NOMO-1 (cell line): ENCODE measurements around the gene SOAT2.
"Not testable (repeated sequence)": the region's sequence is repeated elsewhere in the genome, so short reads cannot be mapped to it uniquely, and the experiment has no call there.

Source experiments
- DNase-seq, 2 experiments: peaks; one replicate each; lab custom pipeline; 2025; ENCODE audit not compliant: unreplicated experiment in 2 of 2; lab: John Stamatoyannopoulos, UW

The SOAT2 gene

GRCh38 chr12:53131844-53132243 lies 28.6 kb downstream of the SOAT2 start:
- DNase-seq, result no peak

DNA sequence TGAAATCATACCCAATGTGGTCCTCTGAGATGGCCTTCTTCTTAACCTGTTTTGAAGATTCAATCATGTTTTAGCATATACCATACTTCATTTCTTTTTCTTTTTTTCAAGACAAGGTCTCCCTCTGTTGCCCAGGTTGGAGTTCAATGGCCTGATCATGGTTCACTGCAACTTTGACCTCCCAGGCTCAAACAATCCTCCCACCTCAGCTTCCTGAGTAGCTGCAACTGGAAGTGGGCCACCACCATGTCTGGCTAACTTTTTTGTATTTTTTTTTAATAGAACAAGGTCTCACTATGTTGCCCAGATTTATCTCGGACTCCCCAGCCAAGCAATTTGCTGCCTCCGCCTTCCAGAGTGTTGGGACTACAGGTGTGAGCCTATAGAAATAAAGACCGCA lies 30.4 kb downstream of the SOAT2 start:
- no peak for DNase-seq

- DNase-seq, result no peak
Observed at GRCh38 chr12:53143355-53143754, 40.1 kb downstream of the SOAT2 start.

- DNase-seq, result no peak
Observed at GRCh38 chr12:53145383-53146260, 42.3 kb downstream of the SOAT2 start.

GRCh38 chr12:53147181-53147580 lies 43.9 kb downstream of the SOAT2 start:
- DNase-seq, result no peak

DNA sequence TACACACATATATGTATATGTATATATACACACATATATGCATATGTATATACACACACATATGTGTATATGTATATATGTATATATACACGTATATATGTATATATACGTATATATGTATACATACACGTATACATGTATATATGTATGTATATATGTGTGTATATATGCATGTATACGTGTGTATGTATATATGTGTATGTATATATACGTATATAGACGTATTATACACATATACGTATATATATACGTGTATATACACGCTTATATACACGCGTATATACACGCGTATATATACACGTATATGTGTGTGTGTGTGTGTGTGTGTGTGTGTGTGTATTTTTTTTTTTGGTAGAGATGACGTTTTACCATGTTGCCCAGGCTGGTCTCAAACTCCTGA lies 44.4 kb downstream of the SOAT2 start:
- no peak for DNase-seq

- DNase-seq, result no peak
Observed at GRCh38 chr12:53151039-53151438, 47.8 kb downstream of the SOAT2 start.

DNA sequence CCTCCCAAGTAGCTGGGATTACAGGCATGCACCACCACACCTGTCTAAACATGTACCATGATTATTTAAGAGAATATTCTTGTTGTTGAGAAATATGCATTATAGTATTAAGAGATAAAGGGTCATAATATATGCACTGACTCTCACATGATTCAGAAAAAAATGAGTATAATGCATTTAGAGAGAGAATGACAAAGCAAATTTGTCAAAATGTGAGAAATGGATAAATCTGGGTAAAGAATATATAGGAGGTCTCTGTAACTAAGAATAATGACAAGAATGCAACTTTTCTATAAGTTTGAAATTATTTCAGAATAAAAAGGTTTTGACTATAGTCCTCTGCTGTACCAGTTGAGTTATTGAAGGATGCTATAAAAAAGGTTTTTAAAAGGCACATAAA lies 49.1 kb downstream of the SOAT2 start:
- no peak for DNase-seq

DNA sequence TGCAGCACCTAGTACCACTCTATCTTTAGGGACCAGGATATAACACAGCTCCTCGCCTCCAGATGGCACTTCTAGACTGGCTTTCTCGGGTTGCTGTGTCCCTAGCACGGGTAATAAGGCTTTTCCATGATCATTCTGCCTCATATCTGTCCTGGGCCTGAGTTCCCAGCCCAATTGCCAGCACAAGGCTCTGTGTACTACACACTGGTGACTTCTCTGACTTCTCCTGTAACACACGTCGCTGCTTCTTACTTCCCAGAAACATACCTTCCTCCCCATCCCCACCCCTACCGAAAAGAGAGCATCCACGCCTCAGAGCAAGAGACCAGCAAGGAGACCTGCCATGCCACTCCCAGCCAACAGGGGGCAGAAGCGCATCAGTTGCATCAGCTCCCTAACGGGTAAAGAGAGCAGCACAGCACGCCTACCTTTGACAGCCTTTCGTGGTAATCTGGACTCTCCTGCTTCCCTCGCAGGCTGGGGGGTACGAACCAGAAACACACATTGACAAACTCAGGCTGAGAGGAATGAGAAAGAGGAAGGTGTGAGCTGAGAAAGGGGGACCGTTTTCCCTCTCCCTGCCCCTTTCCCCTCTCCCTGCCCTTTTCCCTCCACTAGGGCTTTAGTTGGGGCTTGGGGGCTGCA lies 56.0 kb downstream of the SOAT2 start:
- peak; percentile 50 to 60 for DNase-seq

- no peak for DNase-seq
Observed at GRCh38 chr12:53160000-53160399, 56.7 kb downstream of the SOAT2 start.

DNA sequence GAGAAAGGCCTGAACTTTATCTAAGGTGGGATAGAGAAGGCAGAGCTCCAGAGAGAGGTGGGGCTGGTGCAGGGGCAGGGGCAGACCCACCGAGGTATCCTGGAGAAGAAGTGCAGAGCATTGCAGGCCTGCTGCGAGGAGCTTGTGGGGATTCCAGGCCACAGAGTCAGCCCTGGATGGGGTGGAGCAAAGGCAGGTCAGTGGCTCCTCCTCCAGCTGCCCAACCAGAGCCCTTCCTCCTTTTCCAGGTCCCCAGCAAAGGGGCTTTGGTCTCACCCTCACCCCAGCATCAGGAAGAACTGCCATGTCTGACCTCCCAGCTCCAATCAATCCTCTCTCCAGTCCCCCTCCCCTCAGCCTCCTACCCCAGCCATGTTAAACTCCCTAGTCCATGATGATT lies 57.4 kb downstream of the SOAT2 start:
- DNase-seq, result no peak

DNA sequence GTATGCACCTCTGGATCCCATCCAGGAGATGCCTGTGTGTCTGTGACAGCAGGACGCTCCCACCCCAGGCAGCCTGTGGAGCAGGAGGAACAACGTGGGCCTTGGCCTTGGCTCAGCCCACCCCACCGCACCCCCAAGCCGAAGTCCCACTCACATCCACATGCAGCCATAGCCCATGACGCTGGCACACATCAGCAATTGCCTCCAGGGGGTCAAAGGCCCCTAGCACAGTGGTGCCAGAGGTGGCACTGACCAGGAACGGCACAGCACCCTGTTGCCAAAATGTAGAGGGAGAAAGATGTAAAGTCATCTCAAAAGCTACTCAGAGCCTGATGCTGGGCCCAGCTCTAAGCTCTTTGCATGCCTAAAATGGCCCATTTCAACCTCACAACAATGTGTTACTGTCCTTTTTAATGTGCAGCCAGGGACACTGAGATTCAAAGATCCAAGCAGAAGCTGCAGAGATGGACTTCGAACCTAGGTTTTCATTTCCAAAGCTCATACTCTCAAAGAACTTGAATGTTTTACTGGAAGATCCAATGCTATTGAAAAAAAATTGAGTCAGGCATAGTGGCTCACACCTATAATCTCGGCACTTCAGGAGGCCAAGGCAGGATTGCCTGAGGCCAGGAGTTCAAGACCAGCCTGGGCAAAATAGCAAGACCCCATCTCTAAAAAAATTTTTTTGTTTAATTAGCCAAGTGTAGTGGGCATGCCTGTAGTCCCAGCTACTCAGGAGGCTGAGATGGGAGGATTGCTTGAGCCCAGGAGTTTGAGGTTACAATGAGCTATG lies 58.0 kb downstream of the SOAT2 start:
- no peak for DNase-seq

DNA sequence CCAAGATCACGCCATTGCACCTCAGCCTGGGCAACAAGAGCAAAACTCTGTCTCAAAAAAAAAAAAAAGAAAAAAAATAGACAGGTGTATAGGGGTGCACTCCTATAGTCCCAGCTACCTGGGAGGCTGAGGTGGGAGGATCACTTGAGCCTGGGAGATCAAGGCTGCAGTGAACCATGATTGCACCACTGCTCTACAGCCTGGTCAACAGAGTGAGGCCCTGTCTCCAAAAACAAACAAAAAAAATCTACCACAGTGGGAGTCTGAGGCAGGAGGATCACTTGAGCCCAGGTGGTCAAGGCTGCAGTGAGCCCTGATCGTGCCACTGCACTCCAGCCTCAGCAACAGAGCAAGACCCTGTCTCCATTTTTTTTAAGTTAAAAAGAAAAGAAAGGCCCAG lies 59.7 kb downstream of the SOAT2 start:
- not testable (repeated sequence) for DNase-seq

GRCh38 chr12:53166837-53167236 lies 63.6 kb downstream of the SOAT2 start:
- no peak for DNase-seq

DNA sequence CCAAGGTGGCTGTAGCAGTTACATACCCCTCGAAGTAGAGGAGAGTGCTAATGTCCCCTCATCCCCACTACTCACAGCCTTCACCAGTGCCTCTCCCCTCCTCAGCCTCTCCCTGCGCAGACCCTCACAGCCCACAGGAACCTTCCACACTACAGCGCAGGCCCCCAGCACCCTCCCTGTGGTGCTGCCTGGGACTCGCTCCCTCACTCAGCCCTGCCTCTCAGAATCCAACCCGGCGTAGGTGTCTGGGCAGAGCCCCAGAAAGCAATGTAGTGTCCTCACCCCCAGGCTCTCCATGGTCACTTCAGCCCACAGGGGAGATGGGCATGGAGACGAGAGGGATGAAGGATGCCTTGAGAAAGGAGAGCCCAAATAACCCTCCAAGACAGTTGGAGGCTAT lies 66.4 kb downstream of the SOAT2 start:
- no peak for DNase-seq

DNA sequence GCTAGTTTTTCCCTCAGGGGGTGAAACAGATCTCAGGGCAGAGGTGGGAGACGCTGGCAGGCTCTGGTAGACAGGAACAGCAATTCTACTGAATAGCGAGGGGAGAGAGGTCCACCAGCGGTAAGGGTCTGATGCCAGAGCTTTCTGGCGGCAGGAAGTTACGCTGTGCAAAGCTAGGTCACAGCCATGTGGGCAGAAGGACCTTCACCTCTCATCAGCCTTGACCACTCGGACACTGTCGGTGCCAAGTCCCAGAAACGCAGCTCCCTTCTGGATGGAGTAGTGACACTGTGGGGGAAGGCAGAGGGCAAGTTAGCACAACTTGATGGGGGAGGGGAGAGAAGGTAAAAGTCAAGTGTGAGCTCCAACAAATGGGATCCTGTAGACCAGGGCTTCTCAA lies 66.9 kb downstream of the SOAT2 start:
- no peak for DNase-seq

GRCh38 chr12:53170876-53171724 lies 67.8 kb downstream of the SOAT2 start:
- DNase-seq, result no peak

GRCh38 chr12:53171725-53172329 lies 68.5 kb downstream of the SOAT2 start:
- DNase-seq, result no peak

GRCh38 chr12:53172352-53172751 lies 69.1 kb downstream of the SOAT2 start:
- no peak for DNase-seq

- no peak for DNase-seq
Observed at GRCh38 chr12:53173085-53173715, 69.9 kb downstream of the SOAT2 start.
